Measurements from ENCODE around the gene ZCCHC7.

DNA sequence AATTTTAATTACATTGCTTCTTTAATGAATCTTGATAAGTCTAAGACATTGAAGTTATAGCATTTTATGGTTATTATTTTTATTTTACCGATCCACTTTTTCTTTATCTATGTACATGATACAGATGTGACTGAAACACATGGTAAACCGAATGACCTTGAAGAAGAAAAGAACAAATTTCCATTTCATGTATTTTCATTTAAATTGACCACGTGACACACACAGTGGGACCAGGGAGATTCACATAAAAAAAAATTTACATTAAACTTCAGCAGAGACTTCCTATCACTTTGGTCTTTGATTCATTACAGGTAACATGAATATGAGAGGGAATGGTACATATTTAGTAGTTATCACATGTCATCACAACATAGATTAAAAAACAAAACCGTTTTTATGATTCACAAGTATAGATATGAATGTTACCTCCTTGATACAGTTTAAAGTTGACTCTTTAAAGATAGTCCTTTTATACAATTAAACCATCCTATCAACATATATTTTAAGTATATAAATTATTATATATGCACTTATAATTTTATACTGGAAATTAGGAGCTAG, 133.1 kb downstream of the ZCCHC7 start:
- TF ChIP-seq POLR2AphosphoS5 (IDR thresholded peaks at IDR 0.05; ENCODE audit: low read depth, low read length), result no peak
- TF ChIP-seq, protein P1, sequence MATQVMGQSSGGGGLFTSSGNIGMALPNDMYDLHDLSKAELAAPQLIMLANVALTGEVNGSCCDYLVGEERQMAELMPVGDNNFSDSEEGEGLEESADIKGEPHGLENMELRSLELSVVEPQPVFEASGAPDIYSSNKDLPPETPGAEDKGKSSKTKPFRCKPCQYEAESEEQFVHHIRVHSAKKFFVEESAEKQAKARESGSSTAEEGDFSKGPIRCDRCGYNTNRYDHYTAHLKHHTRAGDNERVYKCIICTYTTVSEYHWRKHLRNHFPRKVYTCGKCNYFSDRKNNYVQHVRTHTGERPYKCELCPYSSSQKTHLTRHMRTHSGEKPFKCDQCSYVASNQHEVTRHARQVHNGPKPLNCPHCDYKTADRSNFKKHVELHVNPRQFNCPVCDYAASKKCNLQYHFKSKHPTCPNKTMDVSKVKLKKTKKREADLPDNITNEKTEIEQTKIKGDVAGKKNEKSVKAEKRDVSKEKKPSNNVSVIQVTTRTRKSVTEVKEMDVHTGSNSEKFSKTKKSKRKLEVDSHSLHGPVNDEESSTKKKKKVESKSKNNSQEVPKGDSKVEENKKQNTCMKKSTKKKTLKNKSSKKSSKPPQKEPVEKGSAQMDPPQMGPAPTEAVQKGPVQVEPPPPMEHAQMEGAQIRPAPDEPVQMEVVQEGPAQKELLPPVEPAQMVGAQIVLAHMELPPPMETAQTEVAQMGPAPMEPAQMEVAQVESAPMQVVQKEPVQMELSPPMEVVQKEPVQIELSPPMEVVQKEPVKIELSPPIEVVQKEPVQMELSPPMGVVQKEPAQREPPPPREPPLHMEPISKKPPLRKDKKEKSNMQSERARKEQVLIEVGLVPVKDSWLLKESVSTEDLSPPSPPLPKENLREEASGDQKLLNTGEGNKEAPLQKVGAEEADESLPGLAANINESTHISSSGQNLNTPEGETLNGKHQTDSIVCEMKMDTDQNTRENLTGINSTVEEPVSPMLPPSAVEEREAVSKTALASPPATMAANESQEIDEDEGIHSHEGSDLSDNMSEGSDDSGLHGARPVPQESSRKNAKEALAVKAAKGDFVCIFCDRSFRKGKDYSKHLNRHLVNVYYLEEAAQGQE (IDR thresholded peaks at IDR 0.05; ENCODE audit: insufficient read depth in 1 of 2, low read depth in 2 of 2, low read length in 2 of 2), result no peak
- TF ChIP-seq TAF1 (IDR thresholded peaks at IDR 0.05; ENCODE audit: borderline replicate concordance, insufficient read depth, low read length), result no peak
- TF ChIP-seq SIN3A (IDR thresholded peaks at IDR 0.05; ENCODE audit: borderline replicate concordance, insufficient read depth, low read length), result no peak
- TF ChIP-seq FOXP2 (optimal IDR thresholded peaks at IDR 0.05; ENCODE audit: borderline replicate concordance, extremely low read depth, extremely low read length, insufficient read depth), result no peak

All from PFSK-1 (cell line).